Measurements from ENCODE around the gene TAAR5.

DNA sequence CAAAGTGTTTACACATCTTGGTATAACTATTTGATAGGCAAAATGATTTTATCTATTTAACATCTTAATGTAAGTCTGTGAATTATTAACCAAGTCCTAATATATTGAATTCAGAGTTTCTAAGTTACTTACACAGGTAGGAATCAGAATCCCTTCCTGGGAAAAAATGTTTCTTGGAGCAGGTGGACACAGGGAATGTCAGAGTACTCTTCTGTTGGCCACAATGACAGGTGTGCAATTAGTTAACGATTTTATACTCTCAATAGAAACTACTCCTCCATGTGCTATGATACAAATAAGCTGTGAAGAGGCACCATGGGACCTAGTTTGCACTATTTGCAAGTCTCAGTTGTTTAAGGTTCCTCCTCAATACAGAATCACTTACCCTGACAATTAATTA, 821 bp upstream of the TAAR5 start:
- TF ChIP-seq, protein P1, sequence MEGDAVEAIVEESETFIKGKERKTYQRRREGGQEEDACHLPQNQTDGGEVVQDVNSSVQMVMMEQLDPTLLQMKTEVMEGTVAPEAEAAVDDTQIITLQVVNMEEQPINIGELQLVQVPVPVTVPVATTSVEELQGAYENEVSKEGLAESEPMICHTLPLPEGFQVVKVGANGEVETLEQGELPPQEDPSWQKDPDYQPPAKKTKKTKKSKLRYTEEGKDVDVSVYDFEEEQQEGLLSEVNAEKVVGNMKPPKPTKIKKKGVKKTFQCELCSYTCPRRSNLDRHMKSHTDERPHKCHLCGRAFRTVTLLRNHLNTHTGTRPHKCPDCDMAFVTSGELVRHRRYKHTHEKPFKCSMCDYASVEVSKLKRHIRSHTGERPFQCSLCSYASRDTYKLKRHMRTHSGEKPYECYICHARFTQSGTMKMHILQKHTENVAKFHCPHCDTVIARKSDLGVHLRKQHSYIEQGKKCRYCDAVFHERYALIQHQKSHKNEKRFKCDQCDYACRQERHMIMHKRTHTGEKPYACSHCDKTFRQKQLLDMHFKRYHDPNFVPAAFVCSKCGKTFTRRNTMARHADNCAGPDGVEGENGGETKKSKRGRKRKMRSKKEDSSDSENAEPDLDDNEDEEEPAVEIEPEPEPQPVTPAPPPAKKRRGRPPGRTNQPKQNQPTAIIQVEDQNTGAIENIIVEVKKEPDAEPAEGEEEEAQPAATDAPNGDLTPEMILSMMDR (IDR thresholded peaks at IDR 0.05; ENCODE audit: low read depth, low read length) = no peak
- TF ChIP-seq MYC (IDR thresholded peaks at IDR 0.05; ENCODE audit: low read depth, low read length) (no peak), POLR2A (IDR thresholded peaks at IDR 0.05; ENCODE audit: extremely low read depth, insufficient read length) (no peak)
